ENCODE data around the gene MAGT1.

- no peak for TF ChIP-seq CTCF (IDR thresholded peaks at IDR 0.05; ENCODE audit: low read length)
- no peak for TF ChIP-seq EZH2 (optimal IDR thresholded peaks at IDR 0.05; ENCODE audit: low read depth, low read length)
- TF ChIP-seq EZH2phosphoT487 (IDR thresholded peaks at IDR 0.05; ENCODE audit: low read length): no peak
Measured at GRCh38 chrX:77802201-77802600, 93.0 kb downstream of the MAGT1 start.

Data from MM.1S (cell line).